ENCODE measurements around the gene DCLK1.

The DCLK1 gene

DNA sequence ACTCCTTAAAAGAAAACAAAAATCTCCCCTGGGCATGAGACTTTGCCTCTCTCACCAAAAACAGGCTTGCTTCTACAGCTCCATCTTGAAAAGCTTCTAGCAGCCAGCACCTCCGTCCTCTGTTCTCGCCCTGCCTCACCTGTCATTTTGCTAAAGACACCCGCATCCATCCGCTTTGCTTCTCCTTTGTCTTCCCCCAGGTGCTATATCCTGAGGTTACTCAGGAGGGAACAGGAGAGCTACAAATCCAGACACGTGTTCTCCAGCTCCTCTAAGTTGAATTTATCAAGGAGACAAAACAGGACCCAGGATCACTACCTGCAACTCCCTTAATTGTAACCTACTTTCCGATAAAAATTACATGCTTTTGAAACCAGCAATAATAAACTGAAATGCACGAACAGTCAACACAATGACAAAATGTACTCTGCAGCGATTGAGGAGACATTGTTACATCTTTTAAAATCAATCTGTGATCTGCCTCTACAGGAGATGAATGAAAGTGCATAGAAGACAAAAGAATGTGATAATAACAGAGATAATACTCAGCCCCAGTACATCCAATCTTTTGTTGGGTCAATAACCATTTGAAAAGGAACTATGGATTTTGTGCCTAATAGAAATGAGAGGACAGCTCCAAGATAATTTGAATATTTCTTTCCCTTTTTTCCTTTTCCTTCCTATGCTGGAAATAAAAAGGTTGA is 221.2 kb downstream of the DCLK1 start:
- Mint-ChIP-seq H3K27ac (no peak overlapping the region), H3K27me3 (ENCODE audit: low read depth) (no peaks in the 10 kb centered on the region), H3K36me3 (ENCODE audit: low read depth) (no peaks in the 10 kb centered on the region), H3K4me3 (no peak overlapping the region), H3K9me3 (peaks cover 5% of the 10 kb centered on the region), H3K4me1 (ENCODE audit: low read depth) (no peaks in the 10 kb centered on the region)
- no peak for DNase-seq (ENCODE audit: low spot score)

DNA sequence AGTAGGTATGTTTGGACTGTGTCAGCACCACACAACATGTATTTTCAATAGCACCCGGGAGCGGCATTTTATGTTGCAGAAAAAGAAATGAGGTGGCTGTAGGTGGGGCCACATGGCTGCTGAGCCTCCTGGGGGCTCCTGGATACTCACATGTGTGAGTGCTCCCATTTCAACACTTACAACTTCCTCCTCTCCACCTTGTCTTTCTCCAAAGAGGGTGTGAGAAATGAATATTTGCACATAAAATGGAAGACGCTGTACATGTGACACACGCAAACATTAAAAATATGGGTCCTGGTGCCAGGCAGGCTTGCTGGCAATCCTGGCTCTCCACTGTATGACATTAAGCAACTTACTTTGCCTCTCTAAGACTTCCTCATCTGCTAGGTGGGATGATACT is 222.1 kb downstream of the DCLK1 start:
- Mint-ChIP-seq H3K9me3 (peaks cover 5% of the 10 kb centered on the region), H3K4me3 (no peak overlapping the region), H3K4me1 (ENCODE audit: low read depth) (no peaks in the 10 kb centered on the region), H3K36me3 (ENCODE audit: low read depth) (no peaks in the 10 kb centered on the region), H3K27ac (no peak overlapping the region), H3K27me3 (ENCODE audit: low read depth) (no peaks in the 10 kb centered on the region)
- no peak for DNase-seq (ENCODE audit: low spot score)

GRCh38 chr13:35908226-35908625 is 223.0 kb downstream of the DCLK1 start:
- Mint-ChIP-seq H3K36me3 (ENCODE audit: low read depth) (no peaks in the 10 kb centered on the region), H3K4me1 (ENCODE audit: low read depth) (no peaks in the 10 kb centered on the region), H3K27me3 (ENCODE audit: low read depth) (no peaks in the 10 kb centered on the region), H3K9me3 (peaks cover 5% of the 10 kb centered on the region), H3K27ac (no peak overlapping the region), H3K4me3 (no peak overlapping the region)
- DNase-seq (ENCODE audit: low spot score), result no peak

GRCh38 chr13:35906636-35907035 is 224.5 kb downstream of the DCLK1 start:
- Mint-ChIP-seq H3K27me3 (ENCODE audit: low read depth) (no peaks in the 10 kb centered on the region), H3K9me3 (peaks cover 5% of the 10 kb centered on the region), H3K36me3 (ENCODE audit: low read depth) (no peaks in the 10 kb centered on the region), H3K4me1 (ENCODE audit: low read depth) (no peaks in the 10 kb centered on the region), H3K4me3 (no peak overlapping the region), H3K27ac (no peak overlapping the region)
- no peak for DNase-seq (ENCODE audit: low spot score)

GRCh38 chr13:35903075-35903474 is 228.1 kb downstream of the DCLK1 start:
- no peaks in the 10 kb centered on the region for H3K4me1 Mint-ChIP-seq (ENCODE audit: low read depth)
- no peaks in the 10 kb centered on the region for H3K9me3 Mint-ChIP-seq
- DNase-seq (ENCODE audit: low spot score), result no peak
- H3K4me3 Mint-ChIP-seq, result no peak overlapping the region
- H3K36me3 Mint-ChIP-seq (ENCODE audit: low read depth), result no peaks in the 10 kb centered on the region
- no peak overlapping the region for H3K27ac Mint-ChIP-seq
- no peaks in the 10 kb centered on the region for H3K27me3 Mint-ChIP-seq (ENCODE audit: low read depth)

GRCh38 chr13:35898041-35898440 is 233.1 kb downstream of the DCLK1 start:
- Mint-ChIP-seq H3K4me1 (ENCODE audit: low read depth) (no peaks in the 10 kb centered on the region), H3K9me3 (peaks cover 3% of the 10 kb centered on the region), H3K36me3 (ENCODE audit: low read depth) (no peaks in the 10 kb centered on the region), H3K27me3 (ENCODE audit: low read depth) (no peaks in the 10 kb centered on the region), H3K27ac (no peak overlapping the region), H3K4me3 (no peak overlapping the region)
- no peak for DNase-seq (ENCODE audit: low spot score)

- H3K27me3 Mint-ChIP-seq (ENCODE audit: low read depth), result no peaks in the 10 kb centered on the region
Measured at GRCh38 chr13:35894636-35895035, 236.5 kb downstream of the DCLK1 start.

DNA sequence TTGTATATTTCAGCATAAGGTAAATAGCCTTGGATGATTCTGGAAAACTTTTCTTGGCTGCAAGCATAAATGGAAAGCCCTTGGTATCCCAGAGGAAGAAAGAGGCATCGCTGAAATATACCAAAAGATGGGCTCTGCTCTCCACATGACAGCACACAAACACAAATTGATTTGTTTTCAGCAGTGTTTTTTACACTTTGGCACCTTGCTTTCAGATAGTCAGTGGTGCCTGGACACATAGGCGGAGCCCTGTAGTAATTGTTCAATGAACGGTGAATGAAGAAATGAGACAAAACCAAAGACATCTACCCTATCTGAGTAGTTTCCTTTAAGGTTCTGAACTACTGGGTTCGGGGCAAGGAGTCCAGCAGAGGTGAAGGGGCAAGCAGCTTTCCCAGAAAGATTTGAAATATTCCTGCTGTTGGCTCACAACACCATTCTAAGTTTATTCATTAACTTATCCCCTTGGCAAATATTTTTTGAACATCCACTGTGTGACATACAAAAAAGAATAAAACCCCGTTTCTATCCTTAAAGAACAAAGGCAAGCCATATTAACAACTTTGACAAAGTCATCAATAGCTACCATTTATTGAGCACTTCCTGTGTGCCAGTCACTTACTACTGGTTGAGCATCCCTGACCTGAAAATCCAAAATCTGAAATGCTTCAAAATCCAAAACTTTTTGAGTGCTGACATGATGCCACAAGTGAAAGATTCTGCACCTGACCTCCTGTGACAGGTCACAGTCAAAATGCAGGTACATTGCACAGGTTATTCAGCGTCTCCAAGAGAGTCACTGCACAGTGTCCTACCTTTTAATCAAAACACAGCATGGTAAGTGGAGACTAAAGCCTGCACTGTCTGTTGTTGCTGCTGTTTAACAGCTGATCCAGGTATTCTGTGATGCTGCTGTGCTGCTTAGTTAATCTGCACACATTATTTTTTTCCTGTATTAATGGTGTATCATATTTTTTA is 238.1 kb downstream of the DCLK1 start:
- H3K27ac Mint-ChIP-seq, result no peak overlapping the region
- H3K36me3 Mint-ChIP-seq (ENCODE audit: low read depth), result no peaks in the 10 kb centered on the region
- peaks cover 3% of the 10 kb centered on the region for H3K9me3 Mint-ChIP-seq
- H3K4me1 Mint-ChIP-seq (ENCODE audit: low read depth), result no peaks in the 10 kb centered on the region
- no peaks in the 10 kb centered on the region for H3K27me3 Mint-ChIP-seq (ENCODE audit: low read depth)
- H3K4me3 Mint-ChIP-seq, result no peak overlapping the region
- DNase-seq (ENCODE audit: low spot score), result no peak

More at GRCh38 chr13:35894636-35895035, 236.5 kb downstream of the DCLK1 start:
- H3K4me3 Mint-ChIP-seq, result no peak overlapping the region
- peaks cover 3% of the 10 kb centered on the region for H3K9me3 Mint-ChIP-seq
- no peaks in the 10 kb centered on the region for H3K4me1 Mint-ChIP-seq (ENCODE audit: low read depth)
- no peak for DNase-seq (ENCODE audit: low spot score)
- H3K36me3 Mint-ChIP-seq (ENCODE audit: low read depth), result no peaks in the 10 kb centered on the region
- H3K27ac Mint-ChIP-seq, result no peak overlapping the region

DNA sequence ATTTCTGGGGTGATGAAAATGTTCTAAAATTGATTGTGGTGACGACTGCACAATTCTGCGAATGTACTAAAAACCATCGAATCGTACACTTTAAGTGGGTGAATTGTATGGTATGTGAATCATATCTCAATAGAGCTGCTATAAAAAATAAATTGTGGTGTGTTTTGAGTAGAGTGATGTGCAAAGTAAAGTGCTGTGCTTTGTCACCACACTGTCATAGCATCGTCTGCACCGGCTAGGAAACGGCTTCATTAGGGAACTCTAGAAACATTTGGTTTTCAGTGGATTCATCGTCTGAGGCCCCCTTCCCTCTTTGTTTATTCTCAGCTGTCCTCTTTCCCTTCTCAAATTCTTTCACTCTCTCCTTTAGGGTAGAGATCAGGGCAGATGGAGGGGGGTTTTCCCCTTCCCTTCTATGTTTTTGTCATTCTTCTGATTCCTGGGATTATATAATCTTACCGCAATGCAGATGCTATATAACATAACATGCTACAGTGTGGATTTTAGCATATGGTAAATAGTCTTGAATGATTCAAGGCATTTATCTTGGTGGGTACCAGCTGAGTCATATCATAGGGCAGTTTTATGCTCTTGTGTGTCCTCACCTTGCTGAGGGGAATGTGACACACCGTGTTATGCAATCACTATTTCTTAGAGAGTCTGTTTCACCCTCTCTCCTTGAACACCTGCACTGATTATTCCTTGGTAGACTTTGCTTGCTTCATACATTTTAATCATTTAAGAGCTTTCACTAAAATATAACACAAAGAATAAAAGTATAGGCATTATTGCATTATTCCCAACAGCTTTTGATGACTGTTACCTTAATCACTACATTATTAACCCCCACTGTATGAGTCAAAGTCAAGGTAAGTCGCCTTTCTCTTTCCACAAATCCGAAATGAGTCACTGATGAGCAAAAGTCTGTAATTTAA is 239.4 kb downstream of the DCLK1 start:
- H3K36me3 Mint-ChIP-seq (ENCODE audit: low read depth), result no peaks in the 10 kb centered on the region
- H3K4me1 Mint-ChIP-seq (ENCODE audit: low read depth), result no peaks in the 10 kb centered on the region
- H3K27ac Mint-ChIP-seq, result no peak overlapping the region
- DNase-seq (ENCODE audit: low spot score), result no peak
- H3K4me3 Mint-ChIP-seq, result no peak overlapping the region
- no peaks in the 10 kb centered on the region for H3K27me3 Mint-ChIP-seq (ENCODE audit: low read depth)
- peaks cover 3% of the 10 kb centered on the region for H3K9me3 Mint-ChIP-seq

DNA sequence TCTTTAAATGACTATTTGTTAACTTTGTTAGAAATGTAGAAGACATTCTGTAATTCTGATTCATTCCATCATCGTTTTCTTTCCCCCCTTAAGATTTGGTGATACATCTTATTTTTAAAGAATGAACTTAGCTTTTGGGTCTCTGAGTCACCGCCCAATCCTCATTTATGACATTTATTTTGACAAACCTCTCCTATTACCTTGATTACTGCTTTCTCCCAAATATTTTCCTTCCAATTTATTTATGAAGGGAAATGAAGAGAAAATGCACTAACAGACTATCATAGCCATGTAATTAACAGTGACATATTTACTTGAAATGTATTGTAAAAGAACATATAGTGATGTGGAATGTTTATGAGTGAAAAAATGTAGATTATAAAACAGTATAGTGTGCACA is 241.6 kb downstream of the DCLK1 start:
- no peaks in the 10 kb centered on the region for H3K36me3 Mint-ChIP-seq (ENCODE audit: low read depth)
- DNase-seq (ENCODE audit: low spot score), result no peak
- H3K27me3 Mint-ChIP-seq (ENCODE audit: low read depth), result no peaks in the 10 kb centered on the region
- no peaks in the 10 kb centered on the region for H3K9me3 Mint-ChIP-seq
- no peak overlapping the region for H3K27ac Mint-ChIP-seq
- H3K4me3 Mint-ChIP-seq, result no peak overlapping the region
- no peaks in the 10 kb centered on the region for H3K4me1 Mint-ChIP-seq (ENCODE audit: low read depth)

DNA sequence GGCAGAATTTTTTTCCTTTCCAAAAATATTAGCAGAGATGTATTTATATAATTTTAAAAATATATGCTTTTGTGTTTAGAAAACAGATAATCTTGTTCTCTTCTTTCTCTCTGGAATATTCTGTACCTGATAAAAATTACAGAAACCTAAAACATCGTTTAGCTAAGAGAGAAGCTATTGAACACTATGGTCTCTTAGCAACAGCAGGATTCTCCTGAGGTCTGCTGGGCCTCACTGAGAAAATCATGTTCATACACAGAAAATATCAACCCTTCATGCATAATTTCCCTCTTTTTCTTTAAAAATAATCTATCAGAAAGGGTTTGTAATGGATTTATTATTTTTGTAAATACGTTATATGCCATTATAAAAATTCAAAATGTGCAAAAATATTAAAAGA is 242.2 kb downstream of the DCLK1 start:
- Mint-ChIP-seq H3K27me3 (ENCODE audit: low read depth) (no peaks in the 10 kb centered on the region), H3K27ac (no peak overlapping the region), H3K4me3 (no peak overlapping the region)

GRCh38 chr13:35888457-35888883 is 242.7 kb downstream of the DCLK1 start:
- no peak overlapping the region for H3K27ac Mint-ChIP-seq
- no peak overlapping the region for H3K4me3 Mint-ChIP-seq
- H3K9me3 Mint-ChIP-seq, result no peaks in the 10 kb centered on the region
- H3K36me3 Mint-ChIP-seq (ENCODE audit: low read depth), result no peaks in the 10 kb centered on the region
- no peaks in the 10 kb centered on the region for H3K27me3 Mint-ChIP-seq (ENCODE audit: low read depth)
- DNase-seq (ENCODE audit: low spot score), result no peak
- no peaks in the 10 kb centered on the region for H3K4me1 Mint-ChIP-seq (ENCODE audit: low read depth)

More for the DNA sequence above, 242.2 kb downstream of the DCLK1 start:
- no peaks in the 10 kb centered on the region for H3K9me3 Mint-ChIP-seq
- no peaks in the 10 kb centered on the region for H3K36me3 Mint-ChIP-seq (ENCODE audit: low read depth)
- no peaks in the 10 kb centered on the region for H3K4me1 Mint-ChIP-seq (ENCODE audit: low read depth)
- DNase-seq (ENCODE audit: low spot score), result no peak

- H3K4me1 Mint-ChIP-seq (ENCODE audit: low read depth), result no peaks in the 10 kb centered on the region
- no peaks in the 10 kb centered on the region for H3K9me3 Mint-ChIP-seq
- no peak for DNase-seq (ENCODE audit: low spot score)
- no peaks in the 10 kb centered on the region for H3K36me3 Mint-ChIP-seq (ENCODE audit: low read depth)
- H3K27ac Mint-ChIP-seq, result no peak overlapping the region
- no peaks in the 10 kb centered on the region for H3K27me3 Mint-ChIP-seq (ENCODE audit: low read depth)
- H3K4me3 Mint-ChIP-seq, result no peak overlapping the region
Measured at GRCh38 chr13:35887115-35887666, 244.0 kb downstream of the DCLK1 start.
